Vagina (tissue), 2 donors: ENCODE data around the gene UNC13B.

Source experiments
- POLR2A ChIP-seq, 2 donors: fragments of 450-650 bp; IDR thresholded peaks; one replicate each; pipeline ENCODE4 v1.6.1; 2017; ENCODE audit warnings: antibody characterized with exemption in 2 of 2, mild to moderate bottlenecking in 2 of 2, moderate library complexity in 2 of 2
- POLR2AphosphoS5 ChIP-seq, 2 donors: sonication (generic); formaldehyde crosslinking; IDR thresholded peaks; one replicate each; pipeline ENCODE4 v1.9.0; 2017; ENCODE audit warnings: antibody characterized with exemption in 2 of 2, mild to moderate bottlenecking in 2 of 2, low read depth in 1 of 2; ENCODE audit not compliant: insufficient read depth in 1 of 2
- TF ChIP-seq, protein P1 (sequence below), 3 experiments: fragments of 450-650 bp in 2 of 3; fragments of 200-600 bp in 1 of 3; sonication (generic) in 1 of 3; IDR thresholded peaks; one replicate each; pipeline ENCODE4 v1.5.1; 2017 to 2019; ENCODE audit warnings: antibody characterized with exemption in 3 of 3, mild to moderate bottlenecking in 2 of 3, moderate library complexity in 2 of 3

DNA sequence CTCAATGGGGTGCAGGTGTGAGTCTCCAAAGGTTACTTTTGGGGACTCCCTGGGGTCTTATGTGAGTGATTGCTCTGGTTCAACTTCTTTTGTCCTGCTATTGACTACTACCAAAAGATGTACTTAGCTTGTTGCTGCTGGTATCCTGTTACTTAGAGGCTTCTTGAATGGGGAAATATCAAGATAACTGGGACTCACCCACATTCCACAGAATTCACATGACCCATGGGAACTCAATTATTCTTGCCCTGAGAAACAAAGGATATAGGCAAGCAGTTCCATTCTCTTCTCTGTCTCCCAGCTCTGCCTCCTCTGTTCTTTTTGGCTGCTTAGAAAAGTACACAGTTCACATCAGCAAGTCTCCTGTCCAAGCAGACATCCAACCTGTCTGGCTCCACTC, 105.9 kb downstream of the UNC13B start:
- TF ChIP-seq POLR2A (IDR thresholded peaks at IDR 0.05) (no peak), POLR2AphosphoS5 (IDR thresholded peaks at IDR 0.05; ENCODE audit: insufficient read depth in 1 of 2, low read depth in 1 of 2) (no peak)
- TF ChIP-seq, protein P1, sequence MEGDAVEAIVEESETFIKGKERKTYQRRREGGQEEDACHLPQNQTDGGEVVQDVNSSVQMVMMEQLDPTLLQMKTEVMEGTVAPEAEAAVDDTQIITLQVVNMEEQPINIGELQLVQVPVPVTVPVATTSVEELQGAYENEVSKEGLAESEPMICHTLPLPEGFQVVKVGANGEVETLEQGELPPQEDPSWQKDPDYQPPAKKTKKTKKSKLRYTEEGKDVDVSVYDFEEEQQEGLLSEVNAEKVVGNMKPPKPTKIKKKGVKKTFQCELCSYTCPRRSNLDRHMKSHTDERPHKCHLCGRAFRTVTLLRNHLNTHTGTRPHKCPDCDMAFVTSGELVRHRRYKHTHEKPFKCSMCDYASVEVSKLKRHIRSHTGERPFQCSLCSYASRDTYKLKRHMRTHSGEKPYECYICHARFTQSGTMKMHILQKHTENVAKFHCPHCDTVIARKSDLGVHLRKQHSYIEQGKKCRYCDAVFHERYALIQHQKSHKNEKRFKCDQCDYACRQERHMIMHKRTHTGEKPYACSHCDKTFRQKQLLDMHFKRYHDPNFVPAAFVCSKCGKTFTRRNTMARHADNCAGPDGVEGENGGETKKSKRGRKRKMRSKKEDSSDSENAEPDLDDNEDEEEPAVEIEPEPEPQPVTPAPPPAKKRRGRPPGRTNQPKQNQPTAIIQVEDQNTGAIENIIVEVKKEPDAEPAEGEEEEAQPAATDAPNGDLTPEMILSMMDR (IDR thresholded peaks at IDR 0.05): no peak
